ENCODE data around the gene CCDC82. TPM values are rescaled to one million over a fixed set of nuclear protein-coding genes. Genes with fewer than 3 reads are reported as not detected.

The CCDC82 gene
- total RNA-seq, 1 donor from 2014 or later: 35.4 TPM

DNA sequence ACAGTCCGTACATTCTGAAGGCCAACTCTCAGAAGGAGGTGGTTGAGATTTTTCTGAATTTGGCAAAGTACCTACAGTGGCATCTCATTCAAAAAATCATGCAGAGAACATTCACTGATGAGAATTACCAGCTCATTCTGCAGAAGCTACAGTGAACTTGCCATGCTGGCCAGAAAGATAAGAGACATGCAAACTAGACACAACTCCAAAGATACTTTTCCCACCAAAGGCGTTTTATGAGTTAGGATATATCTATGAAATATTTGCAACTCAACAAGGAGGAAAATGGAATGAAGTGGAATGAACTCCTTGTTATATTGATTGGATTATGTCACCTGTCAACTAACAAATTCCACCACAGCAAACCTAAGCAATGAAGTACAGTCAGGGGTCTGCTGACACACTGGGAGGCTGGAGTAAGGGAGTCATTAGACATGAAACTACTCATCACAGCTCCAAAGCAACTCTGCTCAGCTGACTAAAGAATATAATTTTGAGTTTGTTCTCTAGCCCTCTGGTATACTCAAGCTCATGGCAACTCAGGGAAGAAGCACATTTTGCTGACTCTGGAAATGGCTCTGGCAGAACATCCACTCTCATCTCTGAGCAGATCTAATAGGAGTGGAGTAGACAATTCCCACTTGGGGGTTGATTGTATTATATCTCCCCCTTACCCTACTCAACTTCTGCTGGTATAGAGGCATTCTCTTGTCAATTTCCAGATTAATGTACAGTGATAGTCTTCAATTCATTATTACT lies 69.6 kb downstream of the CCDC82 start:
- H3K9me3 Mint-ChIP-seq: no peaks in the 10 kb centered on the region
- H3K36me3 Mint-ChIP-seq (ENCODE audit: low read depth): peaks cover 55% of the 10 kb centered on the region
- intact Hi-C loops (cut with micrococcal nuclease): loop anchor here (2.0 kb wide), 1 partner anchor 13 kb away; no protein-coding TSS in a partner anchor
- H3K4me3 Mint-ChIP-seq (ENCODE audit: low read depth): no peak overlapping the region
- H3K27me3 Mint-ChIP-seq (ENCODE audit: low read depth): no peaks in the 10 kb centered on the region
- H3K4me1 Mint-ChIP-seq (ENCODE audit: low read depth): peaks cover 36% of the 10 kb centered on the region
- no peak for DNase-seq (ENCODE audit: low spot score)
- no peak overlapping the region for H3K27ac Mint-ChIP-seq

DNA sequence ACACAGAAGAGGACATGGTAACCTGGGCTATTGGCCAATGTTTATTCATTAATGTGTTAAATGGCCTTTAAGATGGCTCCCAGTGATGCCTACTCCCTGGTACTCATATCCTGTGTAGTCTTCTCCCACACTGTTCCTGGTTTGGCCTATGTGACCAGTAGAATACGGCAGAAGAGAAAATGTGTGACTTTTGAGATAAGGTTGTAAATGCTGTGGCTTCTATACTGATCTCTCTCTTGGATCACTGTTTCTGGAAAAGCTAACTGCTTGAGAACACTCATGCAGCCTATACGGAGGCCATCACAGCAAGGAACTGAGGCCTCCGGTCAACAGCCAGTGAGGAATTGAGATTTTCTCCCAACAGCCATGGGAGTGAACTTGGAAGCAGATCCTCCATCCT lies 70.9 kb downstream of the CCDC82 start:
- Mint-ChIP-seq H3K4me3 (ENCODE audit: low read depth) (no peak overlapping the region), H3K27ac (no peak overlapping the region), H3K27me3 (ENCODE audit: low read depth) (no peaks in the 10 kb centered on the region), H3K36me3 (ENCODE audit: low read depth) (peaks cover 64% of the 10 kb centered on the region), H3K4me1 (ENCODE audit: low read depth) (peaks cover 48% of the 10 kb centered on the region), H3K9me3 (no peaks in the 10 kb centered on the region)
- intact Hi-C loops (cut with micrococcal nuclease): loop anchor here (2.0 kb wide), 1 partner anchor 14 kb away; no protein-coding TSS in a partner anchor
- DNase-seq (ENCODE audit: low spot score): no peak

DNA sequence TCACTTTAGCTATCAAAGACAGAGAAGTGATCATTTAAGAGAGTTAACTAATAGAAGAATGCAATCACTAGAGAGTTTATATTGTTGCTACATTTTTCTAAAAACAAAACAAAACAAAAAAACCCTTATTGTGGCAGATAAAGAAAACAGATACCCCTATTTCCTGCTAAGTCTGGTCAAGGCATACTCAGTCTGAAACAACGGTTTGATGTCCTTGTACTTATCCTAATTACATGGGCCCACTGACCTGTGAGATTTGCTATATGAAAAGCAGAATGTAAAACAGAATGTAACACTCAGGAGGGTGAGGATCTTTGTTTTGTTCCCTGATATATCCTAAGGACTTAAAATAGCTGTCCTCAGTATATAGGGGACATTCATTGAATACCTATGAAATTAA lies 71.3 kb downstream of the CCDC82 start:
- Mint-ChIP-seq H3K4me3 (ENCODE audit: low read depth) (no peak overlapping the region), H3K27me3 (ENCODE audit: low read depth) (no peaks in the 10 kb centered on the region), H3K27ac (no peak overlapping the region), H3K4me1 (ENCODE audit: low read depth) (peaks cover 49% of the 10 kb centered on the region), H3K9me3 (no peaks in the 10 kb centered on the region), H3K36me3 (ENCODE audit: low read depth) (peaks cover 61% of the 10 kb centered on the region)
- no peak for DNase-seq (ENCODE audit: low spot score)
- intact Hi-C loops (cut with micrococcal nuclease): loop anchor here (2.0 kb wide), 1 partner anchor 14 kb away; no protein-coding TSS in a partner anchor

GRCh38 chr11:96317985-96318384 lies 71.7 kb downstream of the CCDC82 start:
- H3K27me3 Mint-ChIP-seq (ENCODE audit: low read depth): no peaks in the 10 kb centered on the region
- peaks cover 51% of the 10 kb centered on the region for H3K4me1 Mint-ChIP-seq (ENCODE audit: low read depth)
- intact Hi-C loops (cut with micrococcal nuclease): loop anchor here (2.0 kb wide), 1 partner anchor 15 kb away; no protein-coding TSS in a partner anchor
- peak overlapping the region; percentile 36 for H3K27ac Mint-ChIP-seq
- no peak for DNase-seq (ENCODE audit: low spot score)
- H3K4me3 Mint-ChIP-seq (ENCODE audit: low read depth): no peak overlapping the region
- no peaks in the 10 kb centered on the region for H3K9me3 Mint-ChIP-seq
- H3K36me3 Mint-ChIP-seq (ENCODE audit: low read depth): peaks cover 58% of the 10 kb centered on the region

DNA sequence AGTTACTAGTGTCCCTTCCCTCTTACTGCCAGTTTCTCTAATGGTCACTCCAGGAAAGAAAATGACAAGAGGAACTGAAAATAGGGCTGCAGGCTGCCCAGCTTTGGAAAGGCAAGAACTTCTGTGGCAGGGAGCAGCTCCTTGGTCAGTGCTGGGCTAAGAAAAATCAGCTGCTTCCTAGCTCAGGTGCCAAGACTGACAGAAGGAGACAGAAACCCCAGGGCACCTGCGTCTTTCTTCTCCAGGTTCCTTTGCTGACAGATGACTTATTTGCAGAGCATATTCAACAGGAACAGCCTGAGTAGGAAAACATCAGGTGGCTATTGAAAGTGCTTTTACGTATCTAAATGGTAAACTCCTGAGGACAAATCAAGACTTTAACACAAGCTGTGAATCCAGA lies 72.1 kb downstream of the CCDC82 start:
- Mint-ChIP-seq H3K36me3 (ENCODE audit: low read depth) (peaks cover 58% of the 10 kb centered on the region), H3K27ac (peak overlapping the region; percentile 36), H3K27me3 (ENCODE audit: low read depth) (no peaks in the 10 kb centered on the region), H3K4me1 (ENCODE audit: low read depth) (peaks cover 51% of the 10 kb centered on the region), H3K9me3 (no peaks in the 10 kb centered on the region), H3K4me3 (ENCODE audit: low read depth) (no peak overlapping the region)
- no peak for DNase-seq (ENCODE audit: low spot score)
- intact Hi-C loops (cut with micrococcal nuclease): no loop called here

GRCh38 chr11:96316869-96317268 lies 72.8 kb downstream of the CCDC82 start:
- DNase-seq (ENCODE audit: low spot score): no peak
- Mint-ChIP-seq H3K4me1 (ENCODE audit: low read depth) (peaks cover 54% of the 10 kb centered on the region), H3K27ac (no peak overlapping the region), H3K36me3 (ENCODE audit: low read depth) (peaks cover 59% of the 10 kb centered on the region), H3K27me3 (ENCODE audit: low read depth) (no peaks in the 10 kb centered on the region), H3K4me3 (ENCODE audit: low read depth) (no peak overlapping the region), H3K9me3 (no peaks in the 10 kb centered on the region)
- intact Hi-C loops (cut with micrococcal nuclease): no loop called here

DNA sequence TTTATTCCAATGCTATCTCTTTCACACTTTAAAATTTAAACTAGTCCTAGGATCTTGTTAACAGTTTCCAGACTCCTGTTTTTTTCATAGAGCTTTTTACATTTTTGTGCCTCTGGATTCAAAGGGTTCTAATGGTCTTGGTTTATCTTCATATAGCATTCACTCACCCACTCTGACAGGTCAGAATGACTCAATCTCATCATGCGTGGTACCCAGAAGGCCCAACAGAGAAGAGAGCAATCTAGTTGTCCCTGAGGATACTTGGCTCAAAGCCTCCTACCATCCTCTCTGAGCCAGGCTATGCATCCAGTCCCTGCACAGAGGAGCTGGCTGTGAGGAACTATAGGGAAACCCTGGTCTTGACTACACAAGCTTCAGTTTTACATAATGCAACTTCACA lies 74.2 kb downstream of the CCDC82 start:
- Mint-ChIP-seq H3K36me3 (ENCODE audit: low read depth) (peaks cover 54% of the 10 kb centered on the region), H3K4me1 (ENCODE audit: low read depth) (peaks cover 58% of the 10 kb centered on the region), H3K9me3 (no peaks in the 10 kb centered on the region), H3K27ac (no peak overlapping the region), H3K4me3 (ENCODE audit: low read depth) (no peak overlapping the region), H3K27me3 (ENCODE audit: low read depth) (no peaks in the 10 kb centered on the region)
- no peak for DNase-seq (ENCODE audit: low spot score)
- intact Hi-C loops (cut with micrococcal nuclease): no loop called here

DNA sequence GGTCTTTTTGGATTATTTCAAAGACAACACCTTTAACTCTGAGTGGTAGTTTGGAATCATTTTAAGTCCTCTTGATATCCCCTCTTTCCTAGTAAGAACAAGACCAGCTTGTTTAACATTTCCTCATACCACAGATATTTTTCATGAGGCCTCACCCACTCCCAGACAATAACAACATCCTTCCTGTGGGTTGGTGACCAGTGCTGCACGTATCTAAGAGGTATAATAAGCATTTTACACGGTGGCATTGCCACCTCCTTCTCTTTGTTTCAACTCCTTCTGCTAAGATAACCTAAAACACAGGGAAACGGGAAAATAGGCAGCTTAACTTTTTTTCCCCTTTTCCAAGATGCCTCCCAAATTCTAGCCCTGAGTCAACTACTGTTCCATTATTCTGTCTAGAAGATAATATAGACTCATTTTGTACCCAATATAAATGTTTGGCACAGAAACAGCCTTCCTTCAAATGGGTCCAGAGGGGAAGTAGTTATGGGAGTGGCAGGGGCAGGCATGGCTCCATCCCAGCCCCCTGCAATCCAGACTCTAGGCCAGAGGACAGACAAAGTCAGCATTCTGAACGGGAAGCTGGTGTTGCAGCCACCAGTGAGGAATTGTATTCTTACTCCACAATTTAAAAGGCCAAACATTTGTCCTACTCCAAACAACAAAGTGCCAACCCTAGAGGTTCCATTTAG lies 75.2 kb downstream of the CCDC82 start:
- intact Hi-C loops (cut with micrococcal nuclease): no loop called here
- peaks cover 58% of the 10 kb centered on the region for H3K4me1 Mint-ChIP-seq (ENCODE audit: low read depth)
- H3K9me3 Mint-ChIP-seq: no peaks in the 10 kb centered on the region
- peaks cover 46% of the 10 kb centered on the region for H3K36me3 Mint-ChIP-seq (ENCODE audit: low read depth)
- H3K27ac Mint-ChIP-seq: no peak overlapping the region
- no peak overlapping the region for H3K4me3 Mint-ChIP-seq (ENCODE audit: low read depth)
- DNase-seq (ENCODE audit: low spot score): no peak
- no peaks in the 10 kb centered on the region for H3K27me3 Mint-ChIP-seq (ENCODE audit: low read depth)

GRCh38 chr11:96313163-96313562 lies 76.5 kb downstream of the CCDC82 start:
- no peak for DNase-seq (ENCODE audit: low spot score)
- Mint-ChIP-seq H3K36me3 (ENCODE audit: low read depth) (peaks cover 44% of the 10 kb centered on the region), H3K27me3 (ENCODE audit: low read depth) (no peaks in the 10 kb centered on the region), H3K9me3 (no peaks in the 10 kb centered on the region), H3K4me3 (ENCODE audit: low read depth) (no peak overlapping the region), H3K27ac (no peak overlapping the region), H3K4me1 (ENCODE audit: low read depth) (peaks cover 58% of the 10 kb centered on the region)
- intact Hi-C loops (cut with micrococcal nuclease): no loop called here

GRCh38 chr11:96311120-96311568 lies 78.6 kb downstream of the CCDC82 start:
- intact Hi-C loops (cut with micrococcal nuclease): no loop called here
- Mint-ChIP-seq H3K36me3 (ENCODE audit: low read depth) (peaks cover 37% of the 10 kb centered on the region), H3K27me3 (ENCODE audit: low read depth) (no peaks in the 10 kb centered on the region), H3K4me1 (ENCODE audit: low read depth) (peaks cover 60% of the 10 kb centered on the region), H3K4me3 (ENCODE audit: low read depth) (no peak overlapping the region), H3K27ac (no peak overlapping the region), H3K9me3 (no peaks in the 10 kb centered on the region)
- DNase-seq (ENCODE audit: low spot score): no peak

GRCh38 chr11:96310236-96310635 lies 79.5 kb downstream of the CCDC82 start:
- peaks cover 55% of the 10 kb centered on the region for H3K4me1 Mint-ChIP-seq (ENCODE audit: low read depth)
- intact Hi-C loops (cut with micrococcal nuclease): no loop called here

GRCh38 chr11:96309643-96310017 lies 80.1 kb downstream of the CCDC82 start:
- intact Hi-C loops (cut with micrococcal nuclease): no loop called here

More at GRCh38 chr11:96310236-96310635, 79.5 kb downstream of the CCDC82 start:
- H3K4me3 Mint-ChIP-seq (ENCODE audit: low read depth): no peak overlapping the region
- H3K9me3 Mint-ChIP-seq: no peaks in the 10 kb centered on the region
- peaks cover 30% of the 10 kb centered on the region for H3K36me3 Mint-ChIP-seq (ENCODE audit: low read depth)
- DNase-seq (ENCODE audit: low spot score): no peak
- H3K27me3 Mint-ChIP-seq (ENCODE audit: low read depth): no peaks in the 10 kb centered on the region
- no peak overlapping the region for H3K27ac Mint-ChIP-seq

DNA sequence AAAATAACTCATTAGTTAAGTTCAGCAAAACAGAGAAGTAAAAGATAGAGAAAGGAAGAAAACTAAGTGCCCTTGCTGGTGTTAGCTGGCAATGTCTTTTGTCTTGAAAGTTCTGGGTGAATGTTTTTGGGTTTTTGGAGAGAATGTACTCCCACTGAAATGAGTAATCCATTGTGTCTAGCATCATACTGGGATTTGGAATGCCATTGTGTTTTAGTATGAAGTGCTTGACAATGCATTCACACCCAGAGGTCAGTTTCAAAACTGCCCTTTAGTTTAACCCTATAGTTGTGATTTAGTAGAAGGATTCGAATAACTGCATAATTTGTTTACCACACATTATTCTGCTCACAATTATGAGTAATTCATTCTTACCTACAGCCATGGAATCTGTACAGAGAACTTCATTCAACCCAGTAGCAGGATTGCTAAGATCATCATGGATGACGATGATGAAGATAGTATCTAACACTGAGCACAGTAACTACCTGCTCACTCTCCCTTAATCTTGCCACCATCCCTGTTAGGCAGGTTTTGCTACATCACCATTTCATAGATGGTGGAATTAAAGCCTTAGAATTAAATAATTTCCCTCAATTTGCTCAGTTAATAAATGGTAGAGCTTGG lies 80.6 kb downstream of the CCDC82 start:
- Mint-ChIP-seq H3K4me1 (ENCODE audit: low read depth) (peaks cover 48% of the 10 kb centered on the region), H3K4me3 (ENCODE audit: low read depth) (no peak overlapping the region), H3K27me3 (ENCODE audit: low read depth) (no peaks in the 10 kb centered on the region), H3K36me3 (ENCODE audit: low read depth) (peaks cover 21% of the 10 kb centered on the region), H3K27ac (no peak overlapping the region), H3K9me3 (no peaks in the 10 kb centered on the region)
- DNase-seq (ENCODE audit: low spot score): no peak
- intact Hi-C loops (cut with micrococcal nuclease): no loop called here

More at GRCh38 chr11:96309643-96310017, 80.1 kb downstream of the CCDC82 start:
- H3K27ac Mint-ChIP-seq: no peak overlapping the region
- H3K27me3 Mint-ChIP-seq (ENCODE audit: low read depth): no peaks in the 10 kb centered on the region
- no peak overlapping the region for H3K4me3 Mint-ChIP-seq (ENCODE audit: low read depth)
- no peak for DNase-seq (ENCODE audit: low spot score)
- peaks cover 51% of the 10 kb centered on the region for H3K4me1 Mint-ChIP-seq (ENCODE audit: low read depth)
- no peaks in the 10 kb centered on the region for H3K9me3 Mint-ChIP-seq
- peaks cover 25% of the 10 kb centered on the region for H3K36me3 Mint-ChIP-seq (ENCODE audit: low read depth)

All from activated T-helper 2 cell treated with anti-CD3 and anti-CD28 coated beads, Interferon-gamma antibody, Interleukin-2, Interleukin-4, amounts not matched to agents 10 μg/mL and 5 μg/mL and 100 μg/mL, durations not matched to agents 14 hours and 24 hours and 36 hours (primary cell).